CD8-positive, alpha-beta memory T cell (primary cell): ENCODE data around the gene FAM193B. TPM values are rescaled to one million over a fixed set of nuclear protein-coding genes. Genes with fewer than 3 reads are reported as not detected.
"Not testable (repeated sequence)": the region's sequence is repeated elsewhere in the genome, so short reads cannot be mapped to it uniquely, and the experiment has no call there.

Experiments
- CTCF ChIA-PET: fragments of 350-600 bp; sonication (Branson Sonifier 250); formaldehyde crosslinking; loops from one replicate; lab custom pipeline; 2021; ENCODE audit warnings: antibody characterized with exemption; lab: Charles Lee
- POLR2A ChIA-PET: fragments of 350-600 bp; sonication (Branson Sonifier 250); formaldehyde crosslinking; loops from one replicate; lab custom pipeline; 2021; ENCODE audit warnings: antibody characterized with exemption; lab: Charles Lee
- DNase-seq, 5 donors: peaks; one replicate each; pipeline versions ENCODE4 v3.0.0 to v3.0.0-alpha.2; 2020 to 2022; ENCODE audit warnings: mixed read lengths in 1 of 5
- H3K27ac ChIP-seq: one replicate; pipeline ENCODE4 v1.7.0; 2013; ENCODE audit warnings: low read depth, mild to moderate bottlenecking, low read length, moderate library complexity
- H3K27me3 ChIP-seq: 2 replicates; pipeline ENCODE4 v1.7.0; 2013; ENCODE audit warnings: low read length, mild to moderate bottlenecking; ENCODE audit not compliant: insufficient read depth, poor library complexity, severe bottlenecking
- H3K36me3 ChIP-seq: 2 replicates; pipeline ENCODE4 v1.7.0; 2013; ENCODE audit warnings: mild to moderate bottlenecking, low read length, moderate library complexity; ENCODE audit not compliant: insufficient read depth
- H3K4me1 ChIP-seq: 2 replicates; pipeline ENCODE4 v1.7.0; 2013; ENCODE audit warnings: mild to moderate bottlenecking, low read length, moderate library complexity; ENCODE audit not compliant: insufficient read depth
- H3K4me3 ChIP-seq: 2 replicates; pipeline ENCODE4 v1.7.0; 2013; ENCODE audit warnings: mild to moderate bottlenecking, low read length
- H3K9me3 ChIP-seq: 2 replicates; pipeline ENCODE4 v1.7.0; 2013; ENCODE audit warnings: mild to moderate bottlenecking, low read length
- H3K27ac Mint-ChIP-seq, 8 donors: one replicate each; pipeline ENCODE4 v1.8.0; 2020 to 2021; ENCODE audit warnings: mixed read lengths in 8 of 8, mild to moderate bottlenecking in 6 of 8, inconsistent platforms in 3 of 8, moderate library complexity in 3 of 8
- H3K27me3 Mint-ChIP-seq, 2 donors: one replicate each; pipeline ENCODE4 v1.8.0; 2020 to 2021; ENCODE audit warnings: mixed read lengths in 2 of 2, mild to moderate bottlenecking in 1 of 2, moderate library complexity in 1 of 2
- H3K36me3 Mint-ChIP-seq, 3 donors: one replicate each; pipeline ENCODE4 v1.8.0; 2020 to 2021; ENCODE audit warnings: mixed read lengths in 3 of 3, inconsistent platforms in 1 of 3, mild to moderate bottlenecking in 1 of 3
- H3K4me1 Mint-ChIP-seq, 3 donors: one replicate each; pipeline ENCODE4 v1.8.0; 2020 to 2021; ENCODE audit warnings: mixed read lengths in 3 of 3, inconsistent platforms in 1 of 3, mild to moderate bottlenecking in 1 of 3
- H3K4me3 Mint-ChIP-seq, 7 donors: one replicate each; pipeline ENCODE4 v1.8.0; 2020 to 2021; ENCODE audit warnings: mixed read lengths in 7 of 7, mild to moderate bottlenecking in 6 of 7, moderate library complexity in 4 of 7, inconsistent platforms in 2 of 7
- H3K9me3 Mint-ChIP-seq, 5 donors: one replicate each; pipeline ENCODE4 v1.8.0; 2020 to 2022; ENCODE audit warnings: mixed read lengths in 5 of 5, mild to moderate bottlenecking in 3 of 5, moderate library complexity in 2 of 5, inconsistent platforms in 1 of 5
- polyA plus RNA-seq: library from polyadenylated mRNA; unstranded; fragments of 300-500 nt; fragmentation: Illumina TruSeq; gene quantifications from one replicate; pipeline ENCODE4 v1.2.3, GENCODE V29; 2021
- total RNA-seq, 2 experiments: library from RNA; stranded (reverse); gene quantifications; one replicate each; pipeline ENCODE4 v1.2.3, GENCODE V29; 2021

The FAM193B gene
- total and polyA plus RNA-seq, 3 experiments from 2014 or later: 8.5 to 76.6 (median 72.9) TPM

- H3K27me3 ChIP-seq: no peaks in the 10 kb centered on the region
- no peak overlapping the region for H3K4me3 ChIP-seq
- no peaks in the 10 kb centered on the region for H3K4me1 ChIP-seq
- ChIA-PET POLR2A (no interaction called here), CTCF (no interaction called here)
- H3K36me3 ChIP-seq: no peaks in the 10 kb centered on the region
- no peaks in the 10 kb centered on the region for H3K9me3 ChIP-seq
- H3K27me3 Mint-ChIP-seq: peaks cover 3 to 8% of the 10 kb centered on the region in 2 donors
- no peaks in the 10 kb centered on the region for H3K4me1 Mint-ChIP-seq
- no peaks in the 10 kb centered on the region for H3K36me3 Mint-ChIP-seq
- no peak overlapping the region for H3K4me3 Mint-ChIP-seq
- no peak for DNase-seq
- H3K9me3 Mint-ChIP-seq: no peaks in the 10 kb centered on the region
- no peak overlapping the region for H3K27ac ChIP-seq
- no peak overlapping the region for H3K27ac Mint-ChIP-seq
These were observed 21.1 kb upstream of the FAM193B start for GRCh38 chr5:177575488-177575887.

- Mint-ChIP-seq H3K27ac (no peak overlapping the region), H3K4me1 (no peaks in the 10 kb centered on the region), H3K36me3 (no peaks in the 10 kb centered on the region), H3K4me3 (no peak overlapping the region), H3K27me3 (peaks cover 10 to 26% of the 10 kb centered on the region in 2 donors), H3K9me3 (no peaks in the 10 kb centered on the region)
- no peaks in the 10 kb centered on the region for H3K27me3 ChIP-seq
- no peak for DNase-seq
- ChIA-PET POLR2A (no interaction called here), CTCF (no interaction called here)
- no peaks in the 10 kb centered on the region for H3K4me1 ChIP-seq
- H3K36me3 ChIP-seq: no peaks in the 10 kb centered on the region
- no peak overlapping the region for H3K4me3 ChIP-seq
- no peak overlapping the region for H3K27ac ChIP-seq
- H3K9me3 ChIP-seq: no peaks in the 10 kb centered on the region
These were observed 15.5 kb upstream of the FAM193B start for GRCh38 chr5:177569894-177570293.

- H3K36me3 Mint-ChIP-seq: no peaks in the 10 kb centered on the region
- ChIA-PET CTCF (no interaction called here), POLR2A (no interaction called here)
- Histone ChIP-seq H3K27me3 (no peaks in the 10 kb centered on the region), H3K36me3 (no peaks in the 10 kb centered on the region), H3K4me3 (no peak overlapping the region), H3K27ac (no peak overlapping the region), H3K4me1 (no peaks in the 10 kb centered on the region), H3K9me3 (no peaks in the 10 kb centered on the region)
- no peaks in the 10 kb centered on the region for H3K9me3 Mint-ChIP-seq
- H3K27ac Mint-ChIP-seq: peak overlapping the region in 2 of 8 donors; percentile 6 to 56
- peaks cover 9 to 23% of the 10 kb centered on the region in 2 donors for H3K27me3 Mint-ChIP-seq
- H3K4me1 Mint-ChIP-seq: no peaks in the 10 kb centered on the region
- no peak overlapping the region for H3K4me3 Mint-ChIP-seq
- no peak for DNase-seq
These were observed 14.0 kb upstream of the FAM193B start for GRCh38 chr5:177568326-177568725.

- Mint-ChIP-seq H3K27ac (no peak overlapping the region), H3K4me1 (no peaks in the 10 kb centered on the region), H3K9me3 (no peaks in the 10 kb centered on the region), H3K27me3 (peaks cover 7 to 23% of the 10 kb centered on the region in 2 donors), H3K36me3 (no peaks in the 10 kb centered on the region), H3K4me3 (no peak overlapping the region)
- ChIA-PET POLR2A (interaction anchor here (0.7 kb wide), 1 partner anchor 986 kb away, joined by 4 read pairs; no protein-coding TSS in a partner anchor), CTCF (interaction anchor here (0.7 kb wide), 1 partner anchor 40 kb away, joined by 3 read pairs; no protein-coding TSS in a partner anchor)
- Histone ChIP-seq H3K4me1 (no peaks in the 10 kb centered on the region), H3K9me3 (no peaks in the 10 kb centered on the region), H3K36me3 (no peaks in the 10 kb centered on the region), H3K27ac (no peak overlapping the region), H3K4me3 (no peak overlapping the region), H3K27me3 (no peaks in the 10 kb centered on the region)
- no peak for DNase-seq
These were observed 10.7 kb upstream of the FAM193B start for GRCh38 chr5:177565046-177565445.

GRCh38 chr5:177559446-177559941 is 5.1 kb upstream of the FAM193B start:
- H3K9me3 Mint-ChIP-seq, H3K9me3 ChIP-seq, H3K27ac ChIP-seq, H3K27me3 ChIP-seq, POLR2A ChIA-PET, H3K4me1 ChIP-seq, DNase-seq, CTCF ChIA-PET, H3K27ac Mint-ChIP-seq, H3K4me3 ChIP-seq, H3K27me3 Mint-ChIP-seq, H3K36me3 Mint-ChIP-seq, H3K4me3 Mint-ChIP-seq, H3K36me3 ChIP-seq: not testable (repeated sequence)
- peaks cover 16 to 29% (median 24%) of the 10 kb centered on the region in 3 donors for H3K4me1 Mint-ChIP-seq

GRCh38 chr5:177557796-177558195 is 3.4 kb upstream of the FAM193B start:
- ChIA-PET CTCF (no interaction called here), POLR2A (no interaction called here)
- Mint-ChIP-seq H3K4me3 (no peak overlapping the region), H3K9me3 (no peaks in the 10 kb centered on the region), H3K27me3 (no peaks in the 10 kb centered on the region), H3K36me3 (peaks cover 0 to 5% (median 0%) of the 10 kb centered on the region in 3 donors), H3K4me1 (peaks cover 24 to 39% (median 33%) of the 10 kb centered on the region in 3 donors), H3K27ac (peak overlapping the region in 4 of 8 donors; percentile 54 to 83 (median 58))
- Histone ChIP-seq H3K27me3 (no peaks in the 10 kb centered on the region), H3K4me3 (no peak overlapping the region), H3K4me1 (peaks cover 13% of the 10 kb centered on the region), H3K36me3 (no peaks in the 10 kb centered on the region), H3K27ac (peak overlapping the region; percentile 26), H3K9me3 (no peaks in the 10 kb centered on the region)
- no peak for DNase-seq

- H3K27me3 Mint-ChIP-seq: no peaks in the 10 kb centered on the region
- ChIA-PET POLR2A (no interaction called here), CTCF (interaction anchor here (0.8 kb wide), 1 partner anchor 35 kb away, joined by 3 read pairs; the partner anchor contains the start of gene TMED9)
- Histone ChIP-seq H3K36me3 (no peaks in the 10 kb centered on the region), H3K9me3 (no peaks in the 10 kb centered on the region), H3K27me3 (no peaks in the 10 kb centered on the region), H3K4me3 (no peak overlapping the region), H3K27ac (peak overlapping the region; percentile 26), H3K4me1 (peaks cover 20% of the 10 kb centered on the region)
- H3K27ac Mint-ChIP-seq: peak overlapping the region in 7 of 8 donors; percentile 33 to 74 (median 60)
- peak in 1 of 5 donors; percentile 10 for DNase-seq
- H3K4me3 Mint-ChIP-seq: peak overlapping the region in 1 of 7 donors; percentile 76
- H3K4me1 Mint-ChIP-seq: peaks cover 30 to 45% (median 39%) of the 10 kb centered on the region in 3 donors
- H3K36me3 Mint-ChIP-seq: peaks cover 0 to 10% (median 0%) of the 10 kb centered on the region in 3 donors
- no peaks in the 10 kb centered on the region for H3K9me3 Mint-ChIP-seq
These were observed 2.8 kb upstream of the FAM193B start for GRCh38 chr5:177557041-177557647.

GRCh38 chr5:177555665-177556064 is 1.3 kb upstream of the FAM193B start:
- Histone ChIP-seq H3K27ac (no peak overlapping the region), H3K36me3 (no peaks in the 10 kb centered on the region), H3K9me3 (no peaks in the 10 kb centered on the region), H3K4me3 (no peak overlapping the region), H3K4me1 (peaks cover 21% of the 10 kb centered on the region), H3K27me3 (no peaks in the 10 kb centered on the region)
- Mint-ChIP-seq H3K27ac (peak overlapping the region in 1 of 8 donors; percentile 38), H3K4me1 (peaks cover 34 to 55% (median 53%) of the 10 kb centered on the region in 3 donors), H3K9me3 (no peaks in the 10 kb centered on the region), H3K36me3 (peaks cover 0 to 22% (median 0%) of the 10 kb centered on the region in 3 donors), H3K4me3 (peak overlapping the region; percentile 88 to 96 (median 89)), H3K27me3 (no peaks in the 10 kb centered on the region)
- CTCF ChIA-PET: interaction anchor here (1.6 kb wide), 1 partner anchor 40 kb away, joined by 3 read pairs; no protein-coding TSS in a partner anchor
- no peak for DNase-seq
- POLR2A ChIA-PET: no interaction called here
